K562 (cell line): Measurements from ENCODE around the gene AP3B1. TPM values are rescaled to one million over a fixed set of nuclear protein-coding genes. Genes with fewer than 3 reads are reported as not detected.

Experiments used
- ATF6 ChIP-seq: sonication (generic); formaldehyde crosslinking; IDR thresholded peaks from 2 replicates; pipeline ENCODE4 v1.4.0; 2020; ENCODE audit warnings: mild to moderate bottlenecking, missing genetic modification reagents
- CCNT2 ChIP-seq: IDR thresholded peaks from 2 replicates; pipeline ENCODE4 v1.6.1; 2011; ENCODE audit warnings: borderline replicate concordance, low read depth, mild to moderate bottlenecking, moderate library complexity, mixed read lengths, low read length; ENCODE audit not compliant: insufficient read length; ENCODE audit errors: extremely low read depth
- CEBPG ChIP-seq, 3 experiments: fragments of 200-800 bp in 1 of 3; sonication (Bioruptor generic) in 1 of 3; sonication (generic) in 1 of 3; formaldehyde crosslinking in 1 of 3; IDR thresholded peaks in 2 of 3; conservative IDR thresholded peaks in 1 of 3; 2 replicates each; pipeline versions ENCODE4 v1.6.1 to v1.8.0; 2016 to 2022; ENCODE audit warnings: missing compliant biosample characterization in 2 of 3, missing genetic modification characterization in 2 of 3, mild to moderate bottlenecking in 1 of 3, missing genetic modification reagents in 1 of 3
- ETS1 ChIP-seq: conservative IDR thresholded peaks from 2 replicates; pipeline ENCODE4 v1.6.1; 2011; ENCODE audit warnings: low read depth, mild to moderate bottlenecking, low read length; ENCODE audit not compliant: control insufficient read depth
- FOXM1 ChIP-seq, 2 experiments: fragments of 450-650 bp in 1 of 2; sonication (generic) in 1 of 2; formaldehyde crosslinking in 1 of 2; IDR thresholded peaks; 2 replicates each; pipeline versions ENCODE4 v1.6.1 to v1.9.0; 2017 to 2022; ENCODE audit warnings: low read depth in 2 of 2, mild to moderate bottlenecking in 2 of 2, missing genetic modification reagents in 1 of 2, moderate library complexity in 1 of 2
- HMBOX1 ChIP-seq: sonication (generic); IDR thresholded peaks from 2 replicates; pipeline ENCODE4 v1.6.1; 2016
- KDM5B ChIP-seq: fragments of 200-600 bp; sonication (generic); IDR thresholded peaks from 2 replicates; pipeline ENCODE4 v1.6.1; 2012; ENCODE audit warnings: low read depth, mild to moderate bottlenecking, moderate library complexity, low read length, control low read depth, inconsistent platforms; ENCODE audit not compliant: insufficient replicate concordance
- LARP7 ChIP-seq: fragments of 450-650 bp; IDR thresholded peaks from 2 replicates; pipeline ENCODE4 v1.6.1; 2016
- MEIS2 ChIP-seq: fragments of 450-650 bp; IDR thresholded peaks from 2 replicates; pipeline ENCODE4 v1.6.1; 2014; ENCODE audit warnings: mild to moderate bottlenecking; ENCODE audit not compliant: partially characterized antibody
- MTA3 ChIP-seq: fragments of 450-650 bp; formaldehyde crosslinking; IDR thresholded peaks from 2 replicates; pipeline ENCODE4 v1.6.1; 2017; ENCODE audit warnings: mild to moderate bottlenecking, borderline replicate concordance
- PKNOX1 ChIP-seq: fragments of 450-650 bp; IDR thresholded peaks from 2 replicates; pipeline ENCODE4 v1.6.1; 2016
- RCOR1 ChIP-seq, 2 experiments: IDR thresholded peaks; 2 replicates each; pipeline ENCODE4 v1.6.1; 2012; ENCODE audit warnings: low read depth in 2 of 2, low read length in 2 of 2, borderline replicate concordance in 1 of 2, improper control_type of control experiment in 1 of 2
- TEAD4 ChIP-seq, 2 experiments: sonication (generic) in 1 of 2; formaldehyde crosslinking in 1 of 2; IDR thresholded peaks; 2 replicates each; pipeline versions ENCODE4 v1.6.1 to v1.8.0; 2012 to 2022; ENCODE audit warnings: borderline replicate concordance in 1 of 2, inconsistent platforms in 1 of 2, low read length in 1 of 2, mild to moderate bottlenecking in 1 of 2, missing genetic modification reagents in 1 of 2
- TGIF2 ChIP-seq: sonication (generic); formaldehyde crosslinking; IDR thresholded peaks from 2 replicates; pipeline ENCODE4 v1.8.1; 2022; ENCODE audit warnings: mild to moderate bottlenecking, missing genetic modification reagents, moderate library complexity
- ZFP1 ChIP-seq: fragments of 450-650 bp; formaldehyde crosslinking; IDR thresholded peaks from 2 replicates; pipeline ENCODE4 v1.4.0; 2020; ENCODE audit warnings: mild to moderate bottlenecking, mixed read lengths
- ZNF12 ChIP-seq: sonication (generic); formaldehyde crosslinking; IDR thresholded peaks from 2 replicates; pipeline ENCODE4 v1.4.0; 2020; ENCODE audit warnings: mild to moderate bottlenecking, missing genetic modification reagents
- ZNF263 ChIP-seq: sonication (generic); formaldehyde crosslinking; IDR thresholded peaks from 2 replicates; pipeline ENCODE4 v1.8.0; 2022; ENCODE audit warnings: mild to moderate bottlenecking, missing genetic modification reagents, borderline replicate concordance
- ZNF589 ChIP-seq: fragments of 200-800 bp; sonication (Bioruptor generic); IDR thresholded peaks from 2 replicates; pipeline ENCODE4 v1.6.1; 2016; ENCODE audit warnings: low read depth, missing genetic modification characterization, missing compliant biosample characterization
- ZNF766 ChIP-seq: fragments of 200-800 bp; sonication (Bioruptor generic); conservative IDR thresholded peaks from 2 replicates; pipeline ENCODE4 v1.6.1; 2016; ENCODE audit warnings: missing genetic modification characterization, missing compliant biosample characterization
- polyA plus RNA-seq, 8 experiments: library from polyadenylated mRNA; depleted of rRNA in 4 of 8; stranded (reverse) in 5 of 8; unstranded in 3 of 8; fragments of >200 nt; fragmentation: Nextera tagmentation in 2 of 8; fragmentation: Illumina TruSeq in 1 of 8; extraction: Ambion mirVana in 2 of 8; extraction: Trizol in 1 of 8; gene quantifications; 2 replicates each; pipeline versions ENCODE4 v1.2.1 to v1.2.3, GENCODE V29; 2011 to 2014; ENCODE audit warnings: inconsistent platforms in 1 of 8, missing spikeins in 1 of 8
- total RNA-seq, 7 experiments: library from RNA; depleted of rRNA in 6 of 7; stranded (reverse); fragments of >200 nt in 6 of 7; fragmentation: Illumina TruSeq in 2 of 7; extraction: Trizol in 2 of 7; gene quantifications; 2 replicates each; pipeline versions ENCODE4 v1.2.1 to v1.2.3, GENCODE V29; 2011 to 2021; ENCODE audit warnings: low replicate concordance in 1 of 7

AP3B1 gene
- total and polyA plus RNA-seq, 9 of the 15 experiments (the other 6 are each of a cell fraction or from before 2014, with no cell fraction given), result 21.1 to 61.8 (median 42.2) TPM

- TF ChIP-seq PKNOX1 (no peak; the same call in 1 of the 2 replicates), TGIF2 (CRISPR knock-in tag) (no peak), KDM5B (peak; percentile 94), MTA3 (0 out of 2 replicates have a peak, but pooled peaks have one; percentile 20), CCNT2 (peak; percentile 81), ZNF589 (0 out of 2 replicates have a peak, but pooled peaks have one; percentile 23), ETS1 (peak; percentile 54; the same call in 1 of the 2 replicates), ZFP1 (CRISPR knock-in tag) (no peak), FOXM1 (IDR thresholded peaks at IDR 0.05; ENCODE audit: low read depth) (peak; percentile 74), FOXM1 (CRISPR knock-in tag; IDR thresholded peaks at IDR 0.05; ENCODE audit: low read depth) (0 out of 2 replicates have a peak, but pooled peaks have one; percentile 55), ZNF12 (CRISPR knock-in tag) (peak; percentile 73; the same call in 1 of the 2 replicates), RCOR1 (IDR thresholded peaks at IDR 0.05; ENCODE audit: borderline replicate concordance in 1 of 2, low read depth in 2 of 2, low read length in 2 of 2) (peak in 1 of 2 experiments; percentile 70; a peak in 1 of 4 replicates), TEAD4 (IDR thresholded peaks at IDR 0.05; ENCODE audit: low read length) (0 out of 2 replicates have a peak, but pooled peaks have one; percentile 37), TEAD4 (CRISPR knock-in tag; IDR thresholded peaks at IDR 0.05; ENCODE audit: borderline replicate concordance) (no peak), LARP7 (0 out of 2 replicates have a peak, but pooled peaks have one; percentile 22), CEBPG (CRISPR knock-in tag; IDR thresholded peaks at IDR 0.05) (0 out of 2 replicates have a peak, but pooled peaks have one; percentile 21), CEBPG (tag; conservative IDR thresholded peaks at IDR 0.05 in 1 of 2, IDR thresholded peaks at IDR 0.05 in 1 of 2) (no peak), ZNF766 (CRISPR knock-in tag) (no peak; the same call in 1 of the 2 replicates), ATF6 (peak; percentile 73), MEIS2 (peak; percentile 97), ZNF263 (CRISPR knock-in tag) (no peak), HMBOX1 (peak; percentile 62; the same call in 1 of the 2 replicates)
Observed at GRCh38 chr5:78294248-78295034, at the start of gene AP3B1 (continued).
